Activated naive CD4-positive, alpha-beta T cell treated with Interleukin-2 at 50 U/mL for 16 hours (primary cell): ENCODE data around the gene CFAP74.
A peak's percentile ranks its signal among the peaks of the same experiment; 100 is the strongest.

ENCODE experiments used
- DNase-seq: peaks from one replicate; pipeline ENCODE4 v3.0.0-alpha.2; 2020

CFAP74 gene

DNA sequence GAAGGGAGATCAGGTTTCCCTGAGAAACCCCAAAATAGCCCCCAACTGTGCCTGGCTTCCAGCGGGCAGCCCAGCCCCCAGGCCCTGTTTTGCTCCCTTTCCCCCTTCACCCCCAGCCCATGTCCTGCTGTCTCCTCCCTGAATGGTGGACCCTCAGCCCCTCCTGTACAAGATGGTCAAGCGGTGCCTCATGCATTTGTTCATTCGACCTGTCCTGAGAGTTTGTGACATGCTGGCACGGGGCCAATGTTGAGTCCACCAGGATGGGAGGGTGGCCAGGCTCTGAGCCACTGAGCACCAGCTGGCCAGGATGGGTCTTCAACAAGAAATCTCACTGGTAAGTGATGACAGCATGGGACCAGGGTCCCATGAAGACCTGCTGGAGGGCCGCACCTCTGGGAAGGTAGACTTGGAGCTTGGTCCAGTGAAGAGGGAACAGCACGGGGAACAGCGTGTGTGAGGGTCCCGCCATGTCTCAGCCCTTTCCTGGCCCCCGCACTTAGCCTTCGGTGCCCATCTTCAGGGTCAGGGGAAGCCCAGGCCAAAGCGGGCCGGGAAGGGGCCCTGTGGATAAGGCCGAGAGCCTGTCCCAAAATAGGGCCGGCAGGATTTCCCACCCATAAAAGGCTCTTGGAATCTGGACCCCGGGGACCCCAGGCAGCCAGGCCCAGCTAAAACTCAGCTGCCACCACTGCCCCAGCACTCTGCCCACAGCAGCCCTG lies 88.5 kb downstream of the CFAP74 start, which contains the start of gene CALML6:
Gene CALML6 (plus strand): TSS at position 290 of the 722 bp plus-strand sequence. CDS start 21 bp downstream, at position 311.
- no peak for DNase-seq

DNA sequence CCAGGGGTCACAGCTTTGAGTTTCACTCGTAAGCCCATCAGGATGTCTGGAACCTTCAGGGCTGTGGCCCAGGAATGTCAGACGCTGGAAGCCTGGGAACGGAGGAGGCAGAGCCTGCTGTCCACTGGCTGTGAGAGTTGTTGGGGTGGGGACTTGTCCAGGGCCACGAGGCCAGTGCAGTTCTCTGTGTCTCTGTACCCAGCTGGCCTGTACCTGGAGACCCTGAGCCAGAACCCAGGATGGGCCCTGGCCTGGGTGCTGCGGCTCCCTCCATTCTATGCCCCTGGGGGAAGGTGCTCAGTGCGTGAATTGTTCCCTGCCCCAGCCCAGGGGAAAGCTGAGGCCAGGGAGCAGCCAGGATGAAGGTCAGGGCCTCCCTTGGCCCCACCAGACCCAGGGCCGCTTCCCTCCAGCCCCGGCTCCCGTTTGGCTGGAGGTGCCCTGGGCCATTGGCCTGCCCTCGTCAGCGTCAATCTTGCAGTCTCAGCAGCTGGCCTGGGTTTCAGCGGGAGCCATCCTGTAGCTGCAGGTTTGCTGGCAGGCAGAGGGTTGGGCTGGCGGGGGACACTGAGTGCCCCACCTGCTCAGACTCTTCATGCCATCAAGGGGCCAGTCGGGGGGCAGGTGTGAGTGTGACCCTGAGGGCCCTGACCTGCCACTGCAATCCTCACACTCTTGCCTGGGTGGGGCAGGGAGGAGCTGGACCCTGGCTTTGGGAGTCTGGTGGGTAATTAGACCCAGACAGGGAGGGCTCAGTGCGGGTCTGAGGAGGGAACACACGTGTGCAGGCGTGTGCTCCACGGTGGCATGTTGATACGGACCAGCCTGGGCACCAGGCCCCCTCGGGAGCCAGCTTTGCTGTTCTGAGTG lies 89.2 kb downstream of the CFAP74 start:
- DNase-seq, result no peak

DNA sequence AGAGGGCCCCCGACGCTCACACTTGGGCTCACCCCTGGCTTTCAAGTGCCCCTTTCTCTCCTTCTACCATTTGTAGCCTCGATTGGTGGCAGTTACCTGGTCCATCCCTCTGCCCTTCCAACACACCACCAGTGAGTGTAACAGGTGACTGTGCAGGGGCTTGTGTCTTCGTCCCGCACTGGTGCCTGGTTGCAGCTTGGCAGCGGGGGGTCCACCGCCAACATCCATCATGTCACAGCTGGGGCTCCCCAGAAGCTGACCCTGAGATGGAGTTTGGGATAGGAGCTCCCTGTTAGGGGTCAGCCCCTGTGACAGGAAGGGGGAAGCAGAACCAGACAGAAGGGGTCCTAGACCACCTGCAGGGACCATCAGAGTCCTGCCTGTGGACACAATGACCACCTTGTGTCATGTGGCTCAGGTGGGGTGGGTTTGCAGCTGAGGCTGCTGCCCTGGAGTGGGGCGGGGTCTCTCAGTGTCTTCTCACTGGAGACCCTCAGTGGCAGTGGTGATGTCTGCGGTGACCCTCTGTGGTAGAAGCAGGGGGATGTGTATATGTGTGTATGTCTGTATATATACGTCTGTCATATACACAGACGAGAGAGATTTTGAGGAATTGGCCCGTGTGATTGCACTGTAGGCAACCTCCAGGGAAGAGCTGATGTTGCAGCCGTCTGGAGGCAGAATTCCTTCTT lies 92.1 kb downstream of the CFAP74 start:
- no peak for DNase-seq

DNA sequence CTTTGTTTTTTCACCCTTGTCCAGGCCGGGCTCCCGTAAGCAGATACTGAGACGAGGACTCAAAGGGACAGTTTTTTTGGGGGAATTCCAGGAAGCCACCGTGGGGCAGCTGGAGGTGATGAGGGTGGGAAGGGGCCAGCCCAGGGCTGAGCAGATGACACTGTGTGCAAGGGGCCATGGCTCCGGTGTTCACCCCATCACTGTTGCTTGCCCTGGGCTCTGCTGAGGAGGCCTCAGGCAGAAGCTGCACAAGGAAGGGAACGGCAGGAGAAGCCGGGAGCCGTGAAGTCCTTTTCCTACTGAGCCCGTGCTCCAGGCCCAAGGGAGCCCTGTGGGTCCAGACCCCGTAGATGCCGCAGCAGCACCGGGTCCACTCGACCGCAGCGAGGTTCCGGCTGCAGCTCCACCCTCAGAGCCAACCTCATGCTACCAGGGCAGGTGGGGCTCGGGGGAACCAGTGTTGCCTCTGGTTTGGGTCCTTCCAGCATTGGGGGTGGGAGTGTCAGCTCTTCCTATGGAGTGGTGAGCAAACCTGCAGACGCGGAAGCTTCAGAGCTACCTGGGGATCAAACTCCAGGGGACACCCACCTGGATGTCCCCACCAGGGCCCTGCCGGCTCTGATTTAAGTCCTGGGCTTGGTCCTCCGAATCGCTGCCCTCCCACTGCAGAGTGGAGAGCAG lies 92.8 kb downstream of the CFAP74 start:
- no peak for DNase-seq

DNA sequence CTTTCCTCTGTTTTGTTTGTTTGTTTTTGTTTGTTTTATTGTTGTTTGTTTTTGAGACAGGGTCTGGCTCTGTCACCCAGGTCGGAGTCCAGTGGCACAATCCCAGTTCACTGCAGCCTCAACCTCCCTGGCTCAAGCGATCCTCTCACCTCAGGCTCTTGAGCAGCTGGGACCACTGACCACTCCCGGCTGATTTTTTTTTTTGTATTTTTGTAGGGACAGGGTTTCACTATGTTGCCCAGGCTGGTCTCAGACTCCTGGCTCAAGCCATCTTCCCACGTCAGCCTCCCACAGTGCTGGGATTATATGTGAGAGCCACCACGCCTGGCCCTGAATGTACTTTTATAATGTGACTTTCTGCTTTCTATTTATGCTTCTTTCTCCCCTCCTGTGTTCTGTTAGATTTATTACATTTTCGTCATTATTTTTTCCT lies 93.5 kb downstream of the CFAP74 start:
- no peak for DNase-seq

DNA sequence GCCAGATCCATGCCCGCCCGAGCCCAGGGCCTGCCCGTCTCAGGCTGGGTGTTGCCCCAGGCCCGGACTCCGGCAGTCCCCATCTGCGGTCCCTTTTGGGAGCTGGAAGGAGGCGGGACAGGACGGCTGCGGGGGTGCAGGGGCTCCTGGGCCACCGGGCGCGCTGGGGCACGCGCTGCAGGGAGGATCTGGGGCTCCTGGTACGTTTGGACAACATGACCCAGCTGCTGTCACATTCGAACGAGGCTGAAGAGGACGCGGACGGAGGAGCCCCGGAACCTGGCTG lies 95.1 kb downstream of the CFAP74 start:
- no peak for DNase-seq

DNA sequence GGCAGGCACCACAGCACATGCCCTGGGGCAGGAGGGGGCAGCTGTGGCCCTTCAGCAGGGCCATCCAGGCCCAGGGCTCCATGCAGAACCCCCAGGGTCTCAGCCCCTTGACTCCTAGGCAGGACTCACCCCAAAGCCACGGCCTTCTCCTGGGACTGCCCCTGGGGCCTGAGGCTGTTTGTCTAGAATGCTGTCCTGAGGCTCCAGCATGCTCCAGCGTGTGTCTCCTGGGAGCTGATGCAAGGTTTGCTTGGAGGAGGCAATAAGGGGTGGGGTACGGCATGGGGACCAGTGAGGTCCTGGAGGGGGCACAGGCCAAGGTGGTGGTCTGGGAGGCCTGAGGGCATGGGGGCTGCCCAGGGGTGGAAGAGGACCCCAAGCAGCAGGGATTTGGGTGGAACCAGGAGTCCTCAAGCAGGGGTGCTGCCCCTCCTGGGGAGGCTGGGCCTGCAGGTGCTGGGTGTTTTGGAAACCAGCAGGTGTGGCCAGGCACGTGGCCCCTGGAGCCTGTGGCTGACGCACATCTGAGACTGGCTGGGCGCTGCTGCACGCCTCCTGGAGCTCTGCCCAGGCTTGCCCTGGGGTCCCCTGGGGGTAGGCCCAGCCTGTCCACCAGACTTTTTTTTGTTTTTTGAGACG lies 96.4 kb downstream of the CFAP74 start:
- no peak for DNase-seq

DNA sequence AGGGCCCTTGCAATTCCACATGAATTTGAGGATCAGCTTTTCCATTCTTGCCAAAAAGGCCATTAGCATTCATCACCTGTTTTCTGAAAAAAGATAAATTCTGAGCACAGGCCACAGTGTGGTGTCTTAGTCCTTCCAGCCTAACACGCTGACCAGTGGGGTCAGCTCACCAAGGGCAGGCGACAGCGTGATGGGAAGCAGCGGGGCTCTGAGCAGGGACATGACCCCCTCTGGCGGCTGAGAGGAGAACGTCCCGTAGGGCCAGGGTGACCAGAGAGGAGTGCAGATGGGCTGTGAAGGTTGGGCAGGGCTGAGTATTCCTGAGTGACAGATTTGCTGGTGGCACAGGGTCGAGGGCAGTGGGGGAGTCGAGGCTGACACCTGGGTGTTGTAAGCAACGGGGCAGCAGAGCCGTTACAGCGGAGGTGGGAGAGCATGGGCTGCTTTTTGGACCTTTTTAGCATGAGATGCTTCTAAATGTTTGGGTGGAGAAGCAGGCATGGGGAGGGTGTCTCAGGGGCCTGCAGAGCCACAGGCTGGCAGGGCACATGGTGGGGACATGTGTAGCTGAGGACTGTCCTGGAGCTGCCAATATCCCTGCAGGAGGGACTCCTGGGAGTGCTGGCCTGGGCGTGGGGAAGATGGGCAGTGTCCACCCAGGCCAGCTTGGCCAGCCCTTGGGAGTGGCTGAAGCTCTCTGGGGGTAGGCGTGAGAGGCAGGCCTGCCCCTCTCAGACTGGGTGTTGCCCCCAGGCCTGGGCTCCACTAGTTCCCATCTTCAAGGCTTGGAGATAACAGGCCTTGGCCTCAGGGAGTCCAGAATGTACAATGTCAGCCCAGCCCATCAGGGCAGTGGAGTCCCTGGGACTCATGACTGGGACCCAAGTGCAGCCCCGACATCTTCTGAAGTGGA lies 97.1 kb downstream of the CFAP74 start:
- DNase-seq, result peak; percentile 74

DNA sequence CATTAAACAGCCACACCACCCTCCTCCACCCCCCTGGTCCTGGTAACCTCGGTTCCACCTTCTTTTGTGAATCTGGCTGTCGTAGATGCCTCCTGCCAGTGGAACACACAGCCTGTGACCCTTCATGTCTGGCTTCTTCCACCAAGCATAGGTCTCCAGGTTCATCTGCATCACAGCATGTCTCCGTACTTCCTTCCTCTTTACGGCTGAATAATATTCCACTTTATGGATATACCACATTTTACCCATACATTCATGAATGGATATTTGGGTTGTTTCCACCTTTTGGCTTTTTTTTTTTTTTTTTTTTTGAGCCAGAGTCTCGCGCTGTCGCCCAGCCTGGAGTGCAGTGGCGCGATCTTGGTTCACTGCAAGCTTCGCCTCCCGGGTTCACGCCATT lies 100.4 kb downstream of the CFAP74 start:
- no peak for DNase-seq

DNA sequence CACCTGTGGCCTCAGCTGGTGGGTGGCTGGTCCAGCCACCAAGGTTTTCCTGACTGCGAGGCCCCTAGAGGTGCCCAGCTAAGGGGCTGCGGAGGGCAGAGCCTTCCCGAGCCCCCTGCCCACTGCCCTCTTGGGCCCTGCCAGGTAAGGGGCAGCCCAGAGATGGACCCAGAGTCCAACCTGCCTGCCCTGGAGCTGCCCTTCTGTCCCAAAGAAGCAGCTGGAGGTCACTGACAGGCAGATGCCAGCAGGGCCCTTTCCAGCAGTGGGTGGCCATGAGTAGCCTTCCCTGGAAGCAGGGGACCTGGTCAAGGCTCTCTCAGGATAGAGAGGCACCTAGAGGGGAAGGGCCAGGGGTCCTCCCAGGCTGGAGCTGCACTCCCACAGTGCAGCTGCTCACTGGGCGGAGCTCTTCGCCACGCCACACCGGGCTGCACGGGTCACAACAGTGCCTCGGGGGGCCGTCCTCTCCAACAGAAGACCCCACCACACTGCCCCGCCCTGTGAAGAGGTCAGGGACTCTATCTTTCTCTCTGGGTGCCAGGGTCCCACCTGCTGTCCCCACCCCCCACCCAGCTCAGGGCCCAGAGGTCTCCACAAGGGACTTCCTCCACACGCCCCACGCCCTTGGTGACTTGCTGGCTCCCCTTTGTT lies 101.8 kb downstream of the CFAP74 start:
- no peak for DNase-seq

DNA sequence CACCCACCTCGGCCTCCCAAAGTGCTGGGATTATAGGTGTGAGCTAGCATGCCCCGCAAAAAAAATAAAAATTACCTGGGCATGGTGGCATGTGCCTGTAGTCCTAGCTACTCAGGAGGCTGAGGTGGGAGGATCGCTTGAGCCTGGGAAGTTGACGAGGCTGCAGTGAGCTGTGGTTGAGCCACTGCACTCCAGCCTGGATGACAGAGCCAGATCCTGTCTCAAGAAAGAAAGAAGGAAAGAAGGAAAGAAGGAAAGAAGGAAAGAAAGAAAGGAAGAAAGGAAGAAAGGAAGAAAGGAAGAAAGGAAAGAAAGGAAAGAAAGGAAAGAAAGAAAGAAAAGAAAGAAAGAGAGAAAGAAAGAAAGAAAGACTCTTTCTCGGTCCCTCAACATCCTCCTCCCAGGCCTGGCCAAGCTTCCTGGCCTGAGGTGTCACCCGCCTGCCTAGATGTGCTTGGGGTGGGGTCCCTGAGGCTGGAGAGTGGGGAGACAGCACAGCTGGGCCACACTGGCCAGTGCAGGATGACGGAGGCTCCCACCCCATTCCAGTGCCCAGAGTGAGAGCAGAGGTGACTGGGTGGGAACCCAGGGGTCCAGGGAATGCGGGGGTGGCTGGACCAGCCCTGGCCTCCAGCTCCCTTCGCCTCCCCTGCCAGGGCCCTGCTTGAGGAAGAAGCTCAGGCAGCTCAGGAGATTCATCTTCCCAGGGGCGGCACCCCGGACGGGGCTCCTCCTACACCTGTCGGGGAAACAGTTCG lies 102.5 kb downstream of the CFAP74 start:
- no peak for DNase-seq

DNA sequence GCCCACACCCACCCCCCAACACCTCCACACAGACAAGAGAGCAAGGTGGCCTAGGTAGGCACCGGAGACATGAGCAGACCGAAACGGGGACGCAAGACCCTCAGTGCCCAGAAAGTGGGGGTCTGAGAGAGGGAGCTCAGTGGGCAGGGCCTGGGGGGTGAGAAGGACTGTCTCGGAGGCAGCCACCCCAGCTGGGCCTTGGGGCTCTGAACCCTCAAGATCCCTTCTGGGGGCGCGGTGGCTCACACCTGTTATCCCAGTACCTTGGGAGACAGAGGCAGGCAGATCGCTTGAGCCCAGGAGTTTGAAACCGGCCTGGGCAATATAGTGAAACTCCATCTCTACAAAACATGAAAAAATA lies 103.6 kb downstream of the CFAP74 start:
- no peak for DNase-seq

DNA sequence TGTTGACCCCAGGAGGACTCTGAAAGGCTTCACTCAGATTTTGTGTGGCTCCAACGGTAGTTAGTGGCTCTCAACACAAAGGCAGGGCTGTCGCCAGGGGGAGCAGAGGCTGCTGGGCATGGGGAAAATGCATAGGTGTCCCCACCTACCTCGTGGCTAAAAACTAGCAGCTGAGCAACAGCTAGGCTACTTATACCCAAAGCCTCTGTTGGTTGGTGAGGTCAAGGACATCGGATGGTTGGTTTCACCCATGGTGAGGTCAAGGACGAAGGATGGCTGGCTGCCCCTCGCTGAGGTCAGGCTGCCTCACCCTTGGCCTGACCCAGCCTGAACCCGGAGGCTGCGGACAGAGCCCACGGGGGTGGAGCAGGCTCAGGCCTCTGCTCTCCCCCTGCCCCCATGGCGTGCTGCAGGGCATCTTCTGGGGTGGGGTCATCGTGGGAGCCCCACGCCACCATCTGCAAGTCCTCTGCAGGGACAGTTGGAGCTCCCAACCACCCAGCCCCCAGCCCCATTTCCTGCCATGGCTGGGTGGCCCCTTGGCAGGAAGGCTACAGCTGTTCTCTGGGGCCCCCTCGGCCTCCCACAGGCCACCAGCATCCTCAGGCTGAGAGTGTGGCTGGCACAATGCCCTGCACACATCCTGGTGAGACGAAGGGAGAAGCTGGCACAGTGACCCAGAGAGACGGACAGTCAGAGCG lies 104.2 kb downstream of the CFAP74 start:
- DNase-seq, result no peak

DNA sequence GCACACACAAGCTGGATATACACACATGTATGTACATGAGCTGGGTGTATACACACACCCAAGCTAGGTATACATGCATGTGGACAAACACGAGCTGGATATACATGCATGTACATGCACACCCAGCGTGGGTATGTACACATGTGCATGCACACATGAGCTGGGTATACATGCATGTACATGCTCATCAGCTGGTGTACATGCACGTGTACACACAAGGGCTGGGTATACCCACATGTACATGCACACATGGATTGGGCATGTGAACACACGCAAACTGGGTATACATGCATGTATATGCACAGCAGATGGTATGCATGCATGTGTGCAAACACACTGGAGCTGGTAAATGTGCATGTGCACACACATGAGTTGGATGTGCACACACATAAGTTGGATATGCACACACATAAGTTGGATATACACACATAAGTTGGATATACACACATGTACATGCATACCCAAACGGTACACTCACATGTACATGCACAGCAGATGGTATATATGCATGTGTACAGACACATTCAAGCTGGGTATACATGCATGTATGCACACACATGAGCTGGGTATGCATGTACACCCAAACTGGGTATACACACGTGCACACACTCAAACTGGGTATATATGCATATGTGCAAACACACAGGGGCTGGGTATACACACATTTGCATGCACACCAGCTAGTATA lies 105.2 kb downstream of the CFAP74 start:
- no peak for DNase-seq

DNA sequence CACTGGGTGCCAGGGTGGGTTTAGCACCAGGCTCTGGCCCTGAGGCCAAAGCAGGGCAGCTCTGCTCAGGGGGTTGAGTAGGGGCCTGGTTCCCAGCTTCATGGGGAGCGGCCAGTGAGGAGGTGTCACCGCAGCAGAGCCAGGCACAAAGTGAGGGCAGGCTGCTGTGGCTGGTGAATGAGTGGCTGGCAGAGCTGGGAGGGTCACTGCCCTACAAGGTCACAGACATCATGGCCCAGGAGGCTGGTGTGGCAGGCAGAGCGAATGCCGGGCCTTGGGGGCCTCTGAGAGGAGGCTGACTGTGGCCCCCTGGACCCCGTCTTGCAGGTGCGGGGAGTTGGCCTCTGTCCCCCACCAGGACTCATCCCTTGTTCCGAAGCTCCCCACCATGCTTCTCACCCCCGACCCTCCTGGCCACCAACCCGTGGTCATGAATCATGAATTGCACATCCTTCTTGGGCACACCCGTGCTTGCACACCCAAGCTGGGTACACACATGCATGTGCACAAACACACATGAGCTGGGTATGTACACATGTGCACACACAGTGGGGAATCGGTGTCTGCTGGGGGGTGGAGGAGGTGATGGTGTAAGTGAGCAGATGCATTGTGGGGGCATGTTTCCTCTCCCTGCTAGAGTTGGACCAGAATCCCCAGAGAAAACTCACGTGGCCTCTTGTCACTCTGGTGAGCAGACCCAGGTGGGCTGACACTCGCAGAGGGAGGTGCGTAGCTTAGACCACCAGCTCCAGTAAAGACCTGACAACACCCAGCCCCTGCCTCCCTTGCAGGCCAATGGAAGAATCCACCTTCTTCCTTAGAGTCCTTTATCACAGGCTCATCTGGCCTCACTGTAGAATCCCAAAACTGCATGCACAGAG lies 107.9 kb downstream of the CFAP74 start:
- DNase-seq, result no peak

DNA sequence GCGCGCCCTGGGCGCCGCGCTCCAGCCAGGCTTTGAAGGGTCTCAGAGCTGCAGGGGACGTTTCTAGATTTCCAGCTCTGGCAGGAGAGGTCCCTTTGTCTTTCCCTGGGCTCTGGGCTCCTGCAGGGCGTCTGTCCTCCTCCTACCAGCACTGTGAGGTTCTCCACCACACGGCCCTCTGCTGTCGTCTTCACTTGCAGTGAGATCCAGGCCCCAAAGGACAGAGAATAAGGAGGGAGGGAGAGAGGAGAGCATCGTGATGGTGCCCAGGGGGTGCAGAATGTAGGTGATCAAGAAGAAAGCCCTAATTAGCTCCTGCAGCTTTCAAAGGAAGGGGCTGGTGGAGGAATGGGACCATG lies 108.5 kb downstream of the CFAP74 start:
- no peak for DNase-seq

DNA sequence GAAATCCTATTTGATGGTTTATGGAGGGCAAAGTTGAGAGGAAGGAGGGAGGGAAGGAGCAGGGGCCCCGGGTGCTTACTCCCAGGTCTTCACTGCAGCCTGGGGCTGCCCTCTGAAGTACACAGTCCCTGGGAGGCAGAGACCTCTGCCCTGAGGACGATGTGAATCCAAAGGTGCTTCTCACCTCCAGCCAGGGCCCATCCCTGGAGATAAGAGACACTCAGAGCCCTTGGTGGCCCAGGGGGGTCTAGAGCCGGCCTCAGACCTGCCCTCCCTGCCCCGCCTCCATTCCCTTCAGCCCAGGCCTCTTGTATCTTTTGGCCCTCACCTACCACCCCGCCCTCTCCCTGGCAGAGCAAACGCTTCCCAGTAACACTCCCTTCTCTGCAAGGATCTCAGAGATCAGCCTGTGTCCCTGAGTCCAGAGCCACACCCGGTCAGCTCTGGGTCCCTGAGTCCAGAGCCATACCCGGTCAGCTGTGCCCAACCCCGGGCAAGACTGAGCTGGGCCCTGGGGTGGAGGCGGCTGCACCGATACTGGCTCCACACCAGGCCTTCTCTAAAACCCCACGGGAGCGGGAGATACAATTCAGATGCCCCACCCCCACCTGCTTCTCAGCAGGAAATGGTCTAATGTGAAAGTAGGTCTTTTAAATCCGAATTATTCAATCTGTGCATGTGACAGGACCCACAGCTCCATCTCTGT lies 109.1 kb downstream of the CFAP74 start:
- no peak for DNase-seq

DNA sequence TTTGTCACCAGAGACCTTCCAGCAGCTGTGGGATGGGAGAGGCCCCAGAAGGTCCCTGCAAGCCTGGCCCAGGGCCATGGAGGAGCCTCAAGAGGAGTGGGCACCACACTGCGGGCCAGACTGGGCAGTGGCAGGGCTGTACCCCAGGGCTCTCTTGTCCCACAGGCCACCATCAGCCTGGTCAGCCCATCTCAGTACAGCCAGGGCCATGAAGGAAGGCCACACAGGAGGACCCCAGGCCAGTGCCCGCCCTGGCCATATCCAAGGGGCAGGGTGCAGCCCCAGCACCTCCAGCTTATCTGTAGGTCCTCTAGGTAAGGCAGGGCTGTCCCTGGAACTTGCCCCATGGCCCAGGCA lies 109.6 kb downstream of the CFAP74 start:
- DNase-seq, result no peak
